Stimulated activated CD8-positive, alpha-beta memory T cell treated with anti-CD3 and anti-CD28 coated beads, Interleukin-7, amount 100 ng/mL, for 24 hours (primary cell): ENCODE data around the gene STYXL1.
"Not testable (repeated sequence)": the region's sequence is repeated elsewhere in the genome, so short reads cannot be mapped to it uniquely, and the experiment has no call there.

Source experiments
- DNase-seq: peaks from one replicate; pipeline ENCODE4 v3.0.0-alpha.2; 2020; ENCODE audit warnings: low read depth

The STYXL1 gene

GRCh38 chr7:76047811-76048667 lies at the start of gene STYXL1, which contains the start of gene MDH2:
Gene STYXL1, minus strand, starts transcription at chr7:76048000. Its CDS starts 17,477 bp downstream, at chr7:76030523.
Gene MDH2, plus strand, starts transcription at chr7:76048106. Its CDS starts 55 bp downstream, at chr7:76048161.
- DNase-seq: peak; percentile 75

GRCh38 chr7:76095908-76096307 lies 48.1 kb upstream of the STYXL1 start:
- no peak for DNase-seq

GRCh38 chr7:76094326-76094725 lies 46.5 kb upstream of the STYXL1 start:
- DNase-seq: not testable (repeated sequence)

- DNase-seq: not testable (repeated sequence)
These were observed 45.7 kb upstream of the STYXL1 start for GRCh38 chr7:76093531-76093930.

- DNase-seq: no peak
These were observed 43.7 kb upstream of the STYXL1 start for GRCh38 chr7:76091506-76091905.

GRCh38 chr7:76089865-76090475 lies 42.2 kb upstream of the STYXL1 start:
- DNase-seq: no peak

- not testable (repeated sequence) for DNase-seq
These were observed 39.6 kb upstream of the STYXL1 start for GRCh38 chr7:76087362-76087791.

- DNase-seq: no peak
These were observed 38.3 kb upstream of the STYXL1 start for GRCh38 chr7:76086070-76086469.

GRCh38 chr7:76084115-76084514 lies 36.3 kb upstream of the STYXL1 start:
- not testable (repeated sequence) for DNase-seq

- DNase-seq: no peak
These were observed 32.4 kb upstream of the STYXL1 start for GRCh38 chr7:76080204-76080603.

GRCh38 chr7:76077435-76077834 lies 29.6 kb upstream of the STYXL1 start:
- DNase-seq: no peak

- DNase-seq: no peak
These were observed 29.2 kb upstream of the STYXL1 start for GRCh38 chr7:76076995-76077394.

- no peak for DNase-seq
These were observed 27.2 kb upstream of the STYXL1 start for GRCh38 chr7:76074972-76075370.

GRCh38 chr7:76074306-76074971 lies 26.6 kb upstream of the STYXL1 start:
- no peak for DNase-seq

- no peak for DNase-seq
These were observed 25.7 kb upstream of the STYXL1 start for GRCh38 chr7:76073335-76073990.

GRCh38 chr7:76072243-76073148 lies 24.7 kb upstream of the STYXL1 start:
- DNase-seq: no peak

- no peak for DNase-seq
These were observed 23.8 kb upstream of the STYXL1 start for GRCh38 chr7:76071316-76072242.

- DNase-seq: no peak
These were observed 21.4 kb upstream of the STYXL1 start for GRCh38 chr7:76069238-76069638.

- no peak for DNase-seq
These were observed 19.1 kb upstream of the STYXL1 start for GRCh38 chr7:76066716-76067503.
